GM21381 (cell line): ENCODE measurements around the gene RASAL1.

Experiments
- ATAC-seq: cut with Tn5 transposase; IDR thresholded peaks from one replicate; pipeline ENCODE4 v1.9.1; 2021; ENCODE audit warnings: mild to moderate bottlenecking, moderate library complexity; ENCODE audit not compliant: unreplicated experiment

RASAL1 gene

GRCh38 chr12:113077859-113078255 lies 57.7 kb downstream of the RASAL1 start:
- ATAC-seq = no peak

DNA sequence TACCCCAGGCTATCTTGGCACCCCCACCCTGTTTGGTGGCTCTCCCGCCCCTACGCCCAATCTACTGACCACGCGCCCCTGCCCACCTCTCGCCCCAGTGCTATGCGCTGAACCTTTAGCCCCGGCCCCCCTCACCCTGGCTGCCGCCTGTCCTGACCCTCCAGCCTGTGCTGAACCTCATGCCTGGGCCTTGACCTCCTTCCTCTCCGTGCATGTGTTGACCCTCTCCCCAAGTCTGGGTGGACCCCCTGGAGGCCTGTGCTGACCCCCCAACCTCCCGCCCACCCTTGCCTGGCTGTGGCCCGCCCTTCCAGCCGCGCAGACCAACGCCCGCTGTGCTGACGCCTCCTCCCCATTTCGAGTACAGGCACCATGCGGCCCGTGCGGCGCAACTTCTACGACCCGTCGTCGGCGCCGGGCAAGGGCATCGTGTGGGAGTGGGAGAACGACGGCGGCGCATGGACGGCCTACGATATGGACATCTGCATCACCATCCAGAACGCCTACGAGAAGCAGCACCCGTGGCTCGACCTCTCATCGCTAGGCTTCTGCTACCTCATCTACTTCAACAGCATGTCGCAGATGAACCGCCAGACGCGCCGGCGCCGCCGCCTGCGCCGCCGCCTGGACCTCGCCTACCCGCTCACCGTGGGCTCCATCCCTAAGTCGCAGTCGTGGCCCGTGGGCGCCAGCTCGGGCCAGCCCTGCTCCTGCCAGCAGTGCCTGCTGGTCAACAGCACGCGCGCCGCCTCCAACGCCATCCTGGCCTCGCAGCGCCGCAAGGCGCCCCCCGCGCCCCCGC lies 58.3 kb downstream of the RASAL1 start:
- ATAC-seq = no peak

- ATAC-seq = peak; percentile 90
Measured at GRCh38 chr12:113075137-113075683, 60.4 kb downstream of the RASAL1 start.

- no peak for ATAC-seq
Measured at GRCh38 chr12:113073586-113073985, 62.0 kb downstream of the RASAL1 start.

DNA sequence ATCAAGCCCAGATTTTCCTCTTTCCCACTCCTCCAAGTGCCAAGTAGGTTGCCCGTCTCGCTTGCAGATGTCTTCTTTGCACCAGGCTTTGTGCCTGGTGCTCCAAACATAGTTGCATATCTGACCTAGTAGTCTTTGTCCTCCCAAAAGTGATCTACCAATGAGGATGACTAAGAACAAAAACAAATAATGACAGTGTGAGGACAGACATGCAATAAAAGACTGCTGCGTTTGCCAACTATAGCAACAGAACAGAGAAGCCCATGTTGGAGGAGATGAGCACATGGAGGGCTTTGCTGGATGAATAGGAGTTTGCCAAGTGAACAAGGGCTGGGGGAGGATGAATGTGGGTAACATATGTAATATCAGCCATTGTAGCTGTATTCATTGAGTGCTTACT lies 63.4 kb downstream of the RASAL1 start:
- ATAC-seq = no peak

DNA sequence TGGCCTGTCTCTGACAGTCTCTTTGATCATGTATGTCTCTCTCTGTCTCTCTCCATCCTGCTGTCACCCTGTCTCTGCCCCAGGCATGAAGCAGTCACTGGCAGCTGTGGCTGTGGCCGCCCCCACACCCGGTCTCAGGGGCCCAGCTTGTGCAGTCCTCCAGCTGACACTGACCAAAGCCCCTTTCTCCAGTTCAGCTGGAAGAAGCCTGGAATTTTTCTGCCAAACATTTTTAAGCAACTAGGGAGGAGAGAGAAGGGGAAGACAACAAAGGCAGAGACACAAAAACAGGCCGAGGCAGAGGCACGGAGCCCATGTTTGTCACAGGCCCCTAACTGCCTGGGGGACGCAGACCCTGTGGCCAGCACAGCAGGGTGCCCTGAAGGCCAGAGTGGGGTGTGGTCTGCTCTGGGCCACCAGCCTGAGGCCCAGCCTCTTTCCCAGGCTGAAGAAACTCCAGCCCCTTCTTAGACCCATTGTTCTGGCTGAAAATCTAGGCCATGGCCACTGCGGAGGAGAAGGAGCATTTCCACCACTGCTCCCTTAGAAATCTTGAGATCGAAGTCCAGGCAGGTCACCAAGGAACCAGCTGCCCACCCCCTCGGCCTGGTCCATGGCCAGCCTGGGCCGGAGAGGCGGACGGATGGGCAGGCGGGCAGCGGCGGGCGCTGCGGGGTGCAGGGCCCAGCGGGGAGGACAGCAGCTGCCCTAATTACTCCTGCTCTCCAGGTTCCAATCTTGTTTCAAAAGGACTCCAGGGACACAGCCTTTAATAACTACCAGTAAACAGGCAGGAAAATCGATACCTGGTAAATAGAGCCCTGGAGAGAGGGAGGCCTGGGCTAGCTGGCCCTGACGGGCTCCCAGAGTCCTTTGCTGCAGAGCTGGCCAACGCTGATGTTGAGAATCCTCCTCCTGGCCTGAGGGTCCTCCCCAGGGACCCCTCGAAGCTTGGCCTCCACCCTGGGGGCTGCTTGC lies 64.1 kb downstream of the RASAL1 start:
- ATAC-seq = no peak

DNA sequence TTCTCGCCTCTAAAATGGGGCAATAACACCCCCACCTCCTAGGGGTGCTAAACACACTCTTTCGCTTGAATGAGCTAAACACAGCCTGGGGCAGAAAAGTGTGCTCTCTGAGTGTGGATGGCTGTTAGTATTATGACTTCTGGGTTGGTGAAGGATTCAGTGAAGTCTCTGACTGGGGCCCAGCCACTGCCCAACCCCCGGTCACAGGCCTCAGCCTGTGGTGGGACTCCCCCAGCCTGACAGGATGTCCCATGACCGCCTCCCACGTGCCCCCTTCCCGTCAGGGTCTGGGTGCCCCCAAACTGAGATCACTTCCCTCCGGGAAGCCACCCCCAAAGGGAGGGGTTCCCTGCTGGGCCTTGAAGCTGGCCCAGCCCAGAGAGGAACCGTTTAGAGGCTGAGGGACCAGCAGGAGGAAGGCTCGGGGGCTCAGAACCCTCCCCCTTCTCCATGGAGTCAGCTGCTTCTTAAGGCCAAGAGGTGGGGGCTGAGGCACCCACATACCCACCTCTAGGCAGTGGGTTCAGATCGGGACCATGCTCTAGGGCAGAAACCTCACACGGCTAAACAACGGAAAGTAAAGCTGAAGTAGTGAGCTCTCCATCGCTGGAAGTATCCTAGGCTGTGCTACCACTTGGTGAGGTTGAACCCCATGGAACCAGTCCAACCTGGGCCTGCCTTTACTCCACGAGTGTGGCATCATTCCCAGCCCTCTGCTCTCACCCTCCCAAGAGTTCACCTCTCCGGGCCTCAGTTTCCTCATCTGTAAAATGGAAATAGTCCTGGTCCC lies 65.2 kb downstream of the RASAL1 start:
- ATAC-seq = no peak

GRCh38 chr12:113069751-113070116 lies 65.8 kb downstream of the RASAL1 start:
- ATAC-seq = no peak

DNA sequence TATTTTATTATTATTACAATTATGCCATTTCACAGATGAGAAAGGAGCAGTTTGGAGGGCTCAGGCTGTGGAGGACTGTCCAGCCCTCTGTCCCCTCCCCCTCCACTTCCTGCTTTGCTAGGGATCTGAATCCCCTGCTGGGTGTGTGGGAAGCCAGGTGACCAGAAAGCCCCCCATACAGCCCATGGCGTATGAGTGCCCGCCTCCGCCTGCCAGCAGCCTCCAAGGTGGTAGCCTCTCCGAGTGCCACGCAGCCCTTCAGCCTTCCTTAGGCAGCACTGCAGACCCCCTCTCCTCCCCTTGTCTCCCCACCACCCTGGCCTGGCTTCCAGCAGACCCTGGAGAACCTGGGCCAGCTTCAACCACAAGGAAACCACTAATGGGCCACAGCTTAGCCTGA lies 66.4 kb downstream of the RASAL1 start:
- ATAC-seq = no peak

- ATAC-seq = no peak
Measured at GRCh38 chr12:113067987-113068935, 67.3 kb downstream of the RASAL1 start.

GRCh38 chr12:113066813-113067400 lies 68.7 kb downstream of the RASAL1 start:
- no peak for ATAC-seq

- ATAC-seq = no peak
Measured at GRCh38 chr12:113065126-113066007, 70.2 kb downstream of the RASAL1 start.

GRCh38 chr12:113064395-113065125 lies 71.0 kb downstream of the RASAL1 start:
- no peak for ATAC-seq

DNA sequence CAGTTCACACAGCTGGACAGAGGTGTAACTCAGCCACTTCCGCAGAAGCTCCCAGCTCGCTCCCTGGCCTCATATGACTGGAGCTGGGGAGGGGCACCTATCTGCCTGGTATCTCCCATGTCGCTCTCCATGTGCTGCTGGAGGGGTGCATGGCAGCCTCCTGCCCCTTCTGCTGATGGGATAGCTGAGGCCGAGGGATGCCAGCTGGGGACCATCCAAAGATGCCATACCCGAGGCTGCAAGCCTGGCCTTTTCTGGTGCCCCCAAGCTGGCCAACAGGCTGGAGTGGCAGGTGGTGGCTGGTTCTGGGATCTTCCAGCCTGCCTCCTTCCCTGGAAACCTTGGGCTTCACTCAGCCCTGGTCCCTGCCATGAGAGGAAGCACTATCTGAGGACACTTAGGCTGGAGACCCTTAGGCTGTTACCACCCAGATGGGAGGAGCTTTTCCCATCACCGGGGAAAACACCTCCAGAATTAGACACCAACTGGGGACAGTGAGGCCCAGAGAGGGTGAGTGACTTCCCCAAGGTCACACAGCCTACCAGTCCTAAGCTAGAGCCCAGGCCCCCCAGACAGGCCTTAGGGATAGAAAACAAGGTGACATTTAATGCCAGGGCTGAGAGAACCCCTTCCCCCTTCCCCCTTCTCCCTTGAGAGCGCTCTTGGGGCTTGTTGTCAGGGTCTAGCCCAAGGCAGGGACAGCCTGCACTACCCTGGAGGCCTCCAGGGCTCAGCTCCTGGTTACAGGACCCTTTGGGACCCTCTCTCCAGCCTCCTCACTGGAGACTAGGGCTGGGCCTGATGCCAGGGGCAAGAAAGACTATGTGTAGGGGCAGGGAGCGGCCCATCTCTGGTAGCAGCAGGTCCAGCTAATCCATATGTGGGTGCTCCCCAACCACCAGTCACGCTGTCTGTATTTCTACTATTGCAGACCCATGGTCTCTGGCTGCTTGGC lies 71.9 kb downstream of the RASAL1 start:
- ATAC-seq = no peak

DNA sequence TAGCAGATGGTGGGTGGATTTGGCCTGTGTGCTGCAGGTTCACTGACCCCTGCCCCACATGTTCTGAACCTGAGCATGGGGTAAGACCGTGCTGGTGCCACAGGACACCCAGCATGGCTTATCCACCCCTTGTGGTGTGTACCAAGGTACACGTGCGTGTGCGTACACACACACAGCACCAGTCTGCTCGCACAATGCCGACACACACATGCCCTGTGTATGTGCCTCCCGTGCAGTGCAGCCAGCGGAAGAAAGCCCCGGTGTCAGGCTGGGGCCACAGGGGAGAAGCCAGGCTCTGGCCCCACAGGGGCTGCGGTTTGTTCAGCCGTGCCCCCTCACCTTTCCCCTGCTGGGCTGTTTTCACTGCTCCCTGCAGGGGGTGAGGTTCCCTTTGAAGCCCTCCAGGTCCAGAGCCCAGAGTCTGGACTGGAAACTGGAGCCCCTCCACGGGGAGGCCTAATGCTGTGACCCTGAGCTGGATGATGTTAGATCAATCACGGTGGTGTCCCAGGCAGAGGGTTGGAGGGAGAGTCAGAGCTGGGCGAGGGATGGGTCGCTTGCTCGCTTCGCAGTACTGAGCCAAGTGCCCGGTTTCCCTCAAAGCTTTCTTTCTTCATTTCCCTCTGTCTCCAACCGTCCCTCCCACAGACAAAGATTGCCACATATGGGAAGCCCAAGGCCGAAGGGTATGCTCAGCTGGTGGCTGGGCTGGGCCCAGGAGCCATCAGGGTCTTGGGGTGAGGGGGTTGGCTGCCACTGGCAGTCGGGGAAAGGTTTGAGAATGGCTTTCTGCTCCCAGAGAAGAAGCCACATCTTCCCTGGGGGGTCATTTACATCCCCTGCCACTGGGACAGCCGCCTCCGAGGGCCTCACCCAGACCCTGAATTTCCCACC lies 72.8 kb downstream of the RASAL1 start:
- no peak for ATAC-seq
